ENCODE data around the gene BRICD5. TPM values are rescaled to one million over a fixed set of nuclear protein-coding genes. Genes with fewer than 3 reads are reported as not detected.
"Not testable (repeated sequence)": the region's sequence is repeated elsewhere in the genome, so short reads cannot be mapped to it uniquely, and the experiment has no call there.

The BRICD5 gene
- total RNA-seq, 1 donor from 2014 or later = 24.6 TPM

DNA sequence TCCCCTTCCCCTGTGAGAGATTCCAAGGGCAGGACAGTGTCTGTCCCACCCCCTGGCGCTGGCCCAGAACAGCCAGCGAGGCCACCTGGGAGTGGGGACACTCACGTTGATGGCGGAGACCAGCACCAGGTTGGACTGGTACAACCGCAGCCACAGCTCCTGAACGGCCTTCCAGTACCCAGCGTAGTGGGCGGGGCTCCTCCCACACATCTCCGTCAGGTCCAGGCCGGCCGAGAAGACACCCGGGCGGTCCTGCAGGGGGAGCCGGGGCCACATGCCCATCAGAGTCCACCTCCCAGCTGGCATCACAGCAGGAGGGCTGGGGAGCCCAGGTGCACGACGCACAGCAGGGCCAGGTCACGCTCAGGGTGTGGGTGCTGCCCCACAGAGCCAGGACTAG lies 33.6 kb upstream of the BRICD5 start:
- intact Hi-C loops (cut with micrococcal nuclease) = no loop called here
- DNase-seq (ENCODE audit: low spot score) = no peak
- H3K4me3 Mint-ChIP-seq (ENCODE audit: low read depth) = no peak overlapping the region
- H3K36me3 Mint-ChIP-seq (ENCODE audit: low read depth) = peaks cover 15% of the 10 kb centered on the region
- no peaks in the 10 kb centered on the region for H3K4me1 Mint-ChIP-seq (ENCODE audit: low read depth)
- no peaks in the 10 kb centered on the region for H3K9me3 Mint-ChIP-seq
- no peaks in the 10 kb centered on the region for H3K27me3 Mint-ChIP-seq (ENCODE audit: low read depth)
- H3K27ac Mint-ChIP-seq = no peak overlapping the region

DNA sequence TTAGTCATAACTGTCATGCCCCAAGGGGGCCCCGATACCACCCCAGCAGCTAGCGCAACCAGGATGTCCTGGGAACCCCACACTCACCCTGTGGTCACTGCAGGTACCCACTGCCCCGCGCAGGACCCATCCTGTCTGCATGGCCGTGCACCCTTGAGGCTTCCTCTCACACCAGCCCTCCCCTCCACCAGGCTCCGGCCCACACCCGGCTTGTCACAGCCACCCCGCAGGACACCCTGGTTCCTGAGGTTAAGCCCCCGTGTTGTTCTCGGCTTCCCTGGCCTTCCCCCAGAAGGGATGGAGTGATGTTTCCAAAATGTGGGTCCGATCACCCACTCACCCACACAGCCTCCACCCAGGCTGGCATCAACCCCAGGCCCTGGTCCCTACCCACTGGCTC lies 33.1 kb upstream of the BRICD5 start:
- Mint-ChIP-seq H3K4me3 (ENCODE audit: low read depth) (no peak overlapping the region), H3K4me1 (ENCODE audit: low read depth) (no peaks in the 10 kb centered on the region), H3K27me3 (ENCODE audit: low read depth) (no peaks in the 10 kb centered on the region), H3K36me3 (ENCODE audit: low read depth) (peaks cover 15% of the 10 kb centered on the region), H3K27ac (no peak overlapping the region), H3K9me3 (no peaks in the 10 kb centered on the region)
- intact Hi-C loops (cut with micrococcal nuclease) = no loop called here
- DNase-seq (ENCODE audit: low spot score) = no peak

DNA sequence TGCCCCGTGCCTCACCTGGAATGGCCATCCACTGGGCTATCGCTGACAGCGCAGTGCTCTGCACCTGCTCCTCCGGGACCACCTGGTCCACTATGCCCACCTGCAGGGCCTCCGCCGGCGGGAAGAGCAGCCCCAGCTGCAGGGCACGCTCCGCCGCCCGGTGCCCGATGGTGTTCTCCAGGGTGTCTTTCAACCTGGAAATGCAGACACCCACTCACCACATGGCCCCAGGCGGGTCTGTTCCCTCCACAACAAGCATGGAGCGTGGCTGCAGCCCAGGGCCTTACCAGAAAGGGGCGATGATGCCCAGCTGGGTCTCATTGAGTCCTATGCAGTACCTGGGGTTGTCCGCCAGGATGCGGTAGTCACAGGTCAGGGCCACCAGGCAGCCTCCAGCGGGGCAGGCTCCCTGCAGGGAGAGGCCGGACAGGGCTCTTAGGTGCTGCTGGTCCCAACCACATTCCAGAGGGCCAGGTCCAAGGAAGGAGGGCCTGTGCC lies 32.4 kb upstream of the BRICD5 start:
- intact Hi-C loops (cut with micrococcal nuclease) = no loop called here
- Mint-ChIP-seq H3K27me3 (ENCODE audit: low read depth) (no peaks in the 10 kb centered on the region), H3K4me3 (ENCODE audit: low read depth) (no peak overlapping the region), H3K4me1 (ENCODE audit: low read depth) (no peaks in the 10 kb centered on the region), H3K9me3 (no peaks in the 10 kb centered on the region), H3K36me3 (ENCODE audit: low read depth) (peaks cover 15% of the 10 kb centered on the region), H3K27ac (no peak overlapping the region)
- DNase-seq (ENCODE audit: low spot score) = no peak

DNA sequence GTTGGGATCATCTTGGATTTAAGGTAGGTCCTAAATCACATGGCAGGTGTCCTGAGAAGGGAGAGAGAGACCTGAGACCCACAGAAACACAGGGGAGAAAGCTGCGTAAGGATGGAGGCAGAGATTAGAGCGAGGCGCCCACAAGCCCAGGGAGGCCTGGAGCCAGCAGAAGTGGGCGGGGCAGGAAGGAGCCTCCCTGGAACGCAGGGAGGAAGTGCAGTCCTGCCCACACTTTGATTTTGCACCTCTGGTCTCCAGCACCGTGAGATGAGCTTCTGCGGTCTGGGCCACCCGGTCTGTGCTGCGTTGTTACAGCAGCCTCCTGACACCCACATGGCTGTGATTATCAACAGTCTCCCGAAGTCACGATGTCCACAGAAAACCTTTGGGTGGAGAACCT lies 31.9 kb upstream of the BRICD5 start:
- no peak for DNase-seq (ENCODE audit: low spot score)
- intact Hi-C loops (cut with micrococcal nuclease) = no loop called here
- Mint-ChIP-seq H3K36me3 (ENCODE audit: low read depth) (peaks cover 15% of the 10 kb centered on the region), H3K27me3 (ENCODE audit: low read depth) (no peaks in the 10 kb centered on the region), H3K4me3 (ENCODE audit: low read depth) (no peak overlapping the region), H3K4me1 (ENCODE audit: low read depth) (no peaks in the 10 kb centered on the region), H3K27ac (no peak overlapping the region), H3K9me3 (no peaks in the 10 kb centered on the region)

DNA sequence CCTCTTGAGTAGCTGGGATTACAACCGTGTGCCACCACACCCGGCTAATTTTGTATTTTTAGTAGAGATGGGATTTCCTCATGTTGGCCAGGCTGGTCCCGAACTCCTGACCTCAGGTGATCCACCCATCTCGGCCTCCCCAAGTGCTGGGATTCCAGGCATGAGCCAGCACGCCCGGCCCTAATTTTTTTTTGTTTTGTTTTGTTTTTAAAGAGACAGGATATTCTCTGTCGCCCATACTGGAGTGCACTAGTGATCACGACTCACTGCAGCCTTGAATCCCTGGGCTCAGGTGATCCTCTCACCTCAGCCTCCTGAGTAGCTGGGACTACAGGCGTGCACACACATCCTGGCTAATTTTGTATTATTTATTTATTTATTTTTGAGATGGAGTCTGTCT lies 29.7 kb upstream of the BRICD5 start:
- H3K27ac Mint-ChIP-seq; DNase-seq (ENCODE audit: low spot score); intact Hi-C loops (cut with micrococcal nuclease); H3K9me3 Mint-ChIP-seq; H3K4me1 Mint-ChIP-seq (ENCODE audit: low read depth); H3K27me3 Mint-ChIP-seq (ENCODE audit: low read depth); H3K4me3 Mint-ChIP-seq (ENCODE audit: low read depth): not testable (repeated sequence)
- H3K36me3 Mint-ChIP-seq (ENCODE audit: low read depth) = peaks cover 10% of the 10 kb centered on the region

DNA sequence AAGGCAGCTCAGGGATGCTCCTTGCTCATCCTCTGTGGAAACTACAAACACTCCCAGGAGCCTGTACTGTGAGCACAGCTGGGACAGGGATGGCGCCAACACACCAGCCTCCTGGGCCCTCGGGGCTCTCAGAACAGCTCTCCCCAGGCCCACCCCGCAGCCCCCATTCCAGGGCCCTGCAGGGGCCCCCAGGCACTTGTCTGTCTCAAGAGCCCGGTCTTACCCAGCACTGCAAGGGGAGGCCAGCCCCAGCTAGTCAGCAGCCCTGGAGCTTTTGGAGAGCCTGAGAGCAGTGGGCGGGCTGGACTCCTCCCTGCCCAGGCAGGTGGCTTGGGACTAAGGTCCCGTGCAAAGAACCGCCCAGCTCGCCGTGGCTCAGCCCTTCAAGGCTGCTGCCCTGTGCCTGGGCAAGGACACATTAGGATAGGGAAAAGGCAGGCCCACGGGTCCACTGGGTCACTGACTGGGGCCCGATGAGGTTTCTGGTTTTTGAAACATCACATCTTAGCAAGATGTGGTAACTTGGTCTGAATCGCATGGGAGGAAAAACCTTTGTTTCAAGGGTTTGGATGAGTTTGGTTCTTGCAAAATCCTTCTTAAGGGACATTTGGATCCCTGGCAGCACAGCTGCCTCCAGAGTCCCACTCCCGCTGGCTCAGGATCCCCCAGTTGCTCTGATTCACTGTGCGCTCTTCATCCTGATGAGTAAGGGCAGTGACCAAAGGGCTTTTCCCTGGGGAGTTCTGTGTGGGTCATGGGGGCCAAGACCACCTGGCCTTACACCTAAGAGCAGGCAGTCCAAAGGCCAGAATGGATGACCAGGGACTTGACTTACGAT lies 28.4 kb upstream of the BRICD5 start:
- intact Hi-C loops (cut with micrococcal nuclease) = no loop called here
- no peaks in the 10 kb centered on the region for H3K4me1 Mint-ChIP-seq (ENCODE audit: low read depth)

DNA sequence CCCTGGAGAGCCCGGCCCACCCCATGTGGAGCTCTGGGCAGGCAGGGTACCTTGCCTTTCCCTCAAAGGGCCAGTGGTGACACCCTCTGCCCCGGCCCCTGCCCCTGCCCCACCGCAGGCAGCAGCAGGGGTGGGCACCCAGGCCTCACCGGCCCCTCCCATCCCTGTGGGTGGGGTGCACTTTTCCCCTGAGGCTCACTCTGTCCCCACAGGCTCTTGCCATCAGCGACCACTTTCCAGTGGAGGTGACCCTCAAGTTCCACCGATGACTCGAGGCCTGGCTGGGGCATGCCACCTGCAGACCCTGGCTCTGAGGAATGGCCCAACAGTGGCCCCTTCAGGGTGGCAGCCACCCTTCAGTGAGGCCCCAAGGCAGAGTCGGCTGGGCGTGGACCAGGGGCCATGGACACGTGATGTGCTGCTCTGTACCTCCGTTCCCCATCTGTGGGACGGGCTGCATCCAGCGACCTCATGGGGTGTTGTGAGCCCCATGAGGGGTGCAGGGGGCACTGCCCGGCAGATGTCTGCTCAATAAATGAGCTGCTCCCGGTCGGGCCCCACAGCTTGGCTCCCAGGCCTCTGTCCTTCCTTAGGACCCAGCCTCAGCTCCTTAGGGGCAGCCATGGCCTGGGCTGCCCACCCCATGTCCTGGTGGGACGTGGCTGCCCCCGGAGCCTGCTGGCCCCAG lies 27.6 kb upstream of the BRICD5 start:
- intact Hi-C loops (cut with micrococcal nuclease) = no loop called here
- H3K27me3 Mint-ChIP-seq (ENCODE audit: low read depth) = no peaks in the 10 kb centered on the region
- H3K9me3 Mint-ChIP-seq = no peaks in the 10 kb centered on the region
- H3K27ac Mint-ChIP-seq = no peak overlapping the region
- H3K4me3 Mint-ChIP-seq (ENCODE audit: low read depth) = no peak overlapping the region
- H3K4me1 Mint-ChIP-seq (ENCODE audit: low read depth) = no peaks in the 10 kb centered on the region
- peaks cover 15% of the 10 kb centered on the region for H3K36me3 Mint-ChIP-seq (ENCODE audit: low read depth)
- DNase-seq (ENCODE audit: low spot score) = no peak

More for the DNA sequence above, 28.4 kb upstream of the BRICD5 start:
- H3K9me3 Mint-ChIP-seq = no peaks in the 10 kb centered on the region
- H3K36me3 Mint-ChIP-seq (ENCODE audit: low read depth) = peaks cover 15% of the 10 kb centered on the region
- H3K4me3 Mint-ChIP-seq (ENCODE audit: low read depth) = no peak overlapping the region
- H3K27ac Mint-ChIP-seq = no peak overlapping the region
- no peaks in the 10 kb centered on the region for H3K27me3 Mint-ChIP-seq (ENCODE audit: low read depth)
- DNase-seq (ENCODE audit: low spot score) = no peak

DNA sequence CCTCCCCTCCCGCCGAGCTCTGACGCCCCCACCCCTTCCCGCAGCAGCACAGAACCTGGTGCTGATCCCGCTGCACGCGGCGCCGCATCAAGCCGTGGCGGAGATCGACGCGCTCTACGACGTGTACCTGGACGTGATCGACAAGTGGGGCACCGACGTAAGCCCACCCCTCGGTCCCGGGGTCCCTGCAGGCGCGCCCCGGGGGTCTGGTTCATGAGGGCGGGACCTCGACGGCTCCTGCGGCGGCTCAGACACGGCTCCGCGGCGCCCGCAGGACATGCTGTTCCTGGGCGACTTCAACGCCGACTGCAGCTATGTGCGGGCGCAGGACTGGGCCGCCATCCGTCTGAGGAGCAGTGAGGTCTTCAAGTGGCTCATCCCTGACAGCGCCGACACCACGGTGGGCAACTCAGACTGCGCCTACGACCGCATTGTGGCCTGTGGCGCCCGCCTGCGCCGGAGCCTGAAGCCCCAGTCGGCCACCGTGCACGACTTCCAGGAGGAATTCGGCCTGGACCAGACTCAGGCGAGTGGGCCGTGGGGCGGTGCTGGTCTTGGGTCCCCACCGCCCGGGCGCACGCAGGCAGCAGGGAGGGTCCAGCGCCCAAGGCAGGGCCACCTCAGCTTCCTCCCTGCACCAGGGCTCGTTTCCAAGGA lies 27.0 kb upstream of the BRICD5 start:
- Mint-ChIP-seq H3K4me1 (ENCODE audit: low read depth) (no peaks in the 10 kb centered on the region), H3K9me3 (no peaks in the 10 kb centered on the region), H3K27me3 (ENCODE audit: low read depth) (no peaks in the 10 kb centered on the region), H3K27ac (no peak overlapping the region), H3K36me3 (ENCODE audit: low read depth) (peaks cover 15% of the 10 kb centered on the region), H3K4me3 (ENCODE audit: low read depth) (no peak overlapping the region)
- intact Hi-C loops (cut with micrococcal nuclease) = no loop called here
- no peak for DNase-seq (ENCODE audit: low spot score)

DNA sequence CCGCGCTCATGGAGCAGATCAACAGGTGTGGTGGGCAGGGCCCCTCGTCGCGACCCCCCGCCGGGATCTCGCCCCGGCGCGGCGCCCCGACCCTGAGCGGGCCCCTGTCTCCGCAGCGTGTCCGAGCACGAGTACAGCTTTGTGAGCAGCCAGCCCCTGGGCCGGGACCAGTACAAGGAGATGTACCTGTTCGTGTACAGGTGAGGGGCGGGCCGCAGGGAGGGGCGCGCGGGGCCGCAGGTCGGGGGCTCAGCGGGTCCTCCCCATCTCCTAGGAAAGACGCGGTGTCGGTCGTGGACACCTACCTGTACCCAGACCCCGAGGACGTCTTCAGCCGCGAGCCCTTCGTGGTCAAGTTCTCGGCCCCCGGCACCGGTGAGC lies 26.4 kb upstream of the BRICD5 start:
- intact Hi-C loops (cut with micrococcal nuclease) = no loop called here
- no peak overlapping the region for H3K27ac Mint-ChIP-seq
- H3K27me3 Mint-ChIP-seq (ENCODE audit: low read depth) = no peaks in the 10 kb centered on the region
- peaks cover 11% of the 10 kb centered on the region for H3K36me3 Mint-ChIP-seq (ENCODE audit: low read depth)
- no peak overlapping the region for H3K4me3 Mint-ChIP-seq (ENCODE audit: low read depth)
- no peaks in the 10 kb centered on the region for H3K9me3 Mint-ChIP-seq
- no peak for DNase-seq (ENCODE audit: low spot score)
- no peaks in the 10 kb centered on the region for H3K4me1 Mint-ChIP-seq (ENCODE audit: low read depth)

DNA sequence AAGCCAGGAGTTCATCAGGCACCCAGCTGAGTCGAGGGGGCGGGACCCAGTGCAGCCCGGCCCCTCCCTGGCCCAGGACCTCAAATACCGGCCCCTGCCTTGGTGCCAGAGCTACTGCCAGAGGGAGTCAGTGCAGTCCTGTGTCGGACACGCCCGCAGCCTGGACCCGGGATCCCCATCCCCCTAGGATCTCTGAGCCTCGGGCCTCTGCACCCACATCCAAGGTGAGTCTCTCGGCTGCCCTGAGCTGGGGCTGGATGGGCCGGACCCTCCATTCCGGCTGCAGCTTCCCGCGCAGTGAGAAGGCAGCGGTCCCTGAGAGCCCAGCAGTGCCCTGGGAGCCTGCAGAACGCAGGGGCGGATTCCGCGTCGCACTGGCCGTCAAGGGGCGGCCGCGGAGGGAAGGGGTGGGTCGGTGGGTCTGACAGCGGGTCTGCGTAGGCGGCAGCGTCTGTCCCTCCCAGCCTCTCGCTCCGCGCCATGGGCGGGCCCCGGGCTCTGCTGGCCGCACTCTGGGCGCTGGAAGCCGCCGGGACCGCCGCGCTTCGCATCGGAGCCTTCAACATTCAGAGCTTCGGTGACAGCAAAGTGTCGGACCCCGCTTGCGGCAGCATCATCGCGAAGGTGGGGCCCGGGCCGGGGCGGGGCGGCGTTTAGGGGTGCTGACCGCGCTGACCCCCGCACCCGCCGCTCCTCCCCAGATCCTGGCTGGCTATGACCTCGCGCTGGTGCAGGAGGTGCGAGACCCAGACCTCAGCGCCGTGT lies 25.9 kb upstream of the BRICD5 start, which contains the start of gene DNASE1L2:
Gene DNASE1L2, plus strand, starts transcription at position 108 of the 765 bp plus-strand sequence. Its CDS starts 373 bp downstream, at position 481.
- Mint-ChIP-seq H3K27ac (no peak within 1 kb of the TSS), H3K4me1 (ENCODE audit: low read depth) (no peaks in the 10 kb centered on the region), H3K4me3 (ENCODE audit: low read depth) (no peak within 1 kb of the TSS), H3K27me3 (ENCODE audit: low read depth) (no peaks in the 10 kb centered on the region), H3K36me3 (ENCODE audit: low read depth) (peaks cover 11% of the 10 kb centered on the region), H3K9me3 (no peaks in the 10 kb centered on the region)
- no peak for DNase-seq (ENCODE audit: low spot score)
- intact Hi-C loops (cut with micrococcal nuclease) = no loop called here

DNA sequence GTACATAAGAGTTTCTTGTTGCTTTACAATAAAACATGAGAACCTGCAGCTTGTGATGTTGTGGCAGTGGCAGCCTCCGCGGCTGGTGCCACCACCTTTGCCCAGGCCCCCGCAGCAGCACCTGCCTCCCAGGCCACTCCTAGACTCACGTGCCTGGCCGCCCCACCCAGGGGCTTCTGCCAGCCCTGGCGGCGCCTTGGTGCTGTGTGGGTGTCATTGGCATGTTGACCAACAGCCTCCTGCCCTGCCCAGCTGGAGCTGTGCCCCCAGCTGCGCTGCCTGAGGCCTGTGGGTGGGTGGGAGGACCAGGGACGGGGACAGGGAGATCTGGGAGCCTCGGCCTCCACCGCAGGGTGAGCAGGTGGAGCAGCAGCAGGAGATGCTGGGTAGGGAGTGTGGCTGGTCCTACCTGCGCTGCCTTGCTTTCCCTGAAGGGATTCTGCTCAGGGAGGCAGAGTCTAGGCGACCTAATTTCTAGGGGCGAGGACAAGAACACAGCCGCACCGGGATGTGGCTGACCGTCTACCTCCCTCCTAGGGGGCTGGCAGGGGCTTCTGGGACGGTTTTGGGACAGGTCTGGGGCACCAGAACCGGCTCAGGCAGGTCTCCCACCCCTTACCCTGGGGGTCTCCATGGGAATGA lies 25.2 kb upstream of the BRICD5 start:
- intact Hi-C loops (cut with micrococcal nuclease) = no loop called here
- H3K36me3 Mint-ChIP-seq (ENCODE audit: low read depth) = peaks cover 11% of the 10 kb centered on the region
- H3K27ac Mint-ChIP-seq = no peak overlapping the region
- no peak for DNase-seq (ENCODE audit: low spot score)
- H3K4me3 Mint-ChIP-seq (ENCODE audit: low read depth) = no peak overlapping the region
- no peaks in the 10 kb centered on the region for H3K9me3 Mint-ChIP-seq
- H3K4me1 Mint-ChIP-seq (ENCODE audit: low read depth) = no peaks in the 10 kb centered on the region
- no peaks in the 10 kb centered on the region for H3K27me3 Mint-ChIP-seq (ENCODE audit: low read depth)

DNA sequence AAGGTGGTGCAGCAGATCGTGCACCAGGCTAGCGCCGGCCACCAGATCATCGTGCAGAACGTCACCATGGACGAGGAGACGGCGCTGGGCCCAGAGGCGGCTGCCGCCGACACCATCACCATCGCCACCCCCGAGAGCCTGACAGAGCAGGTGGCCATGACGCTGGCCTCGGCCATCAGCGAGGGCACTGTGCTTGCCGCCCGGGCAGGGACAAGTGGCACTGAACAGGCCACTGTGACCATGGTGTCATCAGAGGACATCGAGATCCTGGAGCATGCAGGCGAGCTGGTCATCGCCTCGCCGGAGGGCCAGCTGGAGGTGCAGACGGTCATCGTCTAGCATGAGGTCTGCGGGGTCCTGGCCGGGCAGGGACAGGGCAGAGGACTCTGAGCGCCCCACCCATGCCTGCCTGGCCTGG lies 24.6 kb upstream of the BRICD5 start:
- no peak overlapping the region for H3K4me3 Mint-ChIP-seq (ENCODE audit: low read depth)
- H3K4me1 Mint-ChIP-seq (ENCODE audit: low read depth) = no peaks in the 10 kb centered on the region
- H3K36me3 Mint-ChIP-seq (ENCODE audit: low read depth) = peaks cover 12% of the 10 kb centered on the region
- H3K27ac Mint-ChIP-seq = no peak overlapping the region
- H3K9me3 Mint-ChIP-seq = no peaks in the 10 kb centered on the region
- no peak for DNase-seq (ENCODE audit: low spot score)
- intact Hi-C loops (cut with micrococcal nuclease) = no loop called here
- no peaks in the 10 kb centered on the region for H3K27me3 Mint-ChIP-seq (ENCODE audit: low read depth)

All from activated T-helper 2 cell treated with anti-CD3 and anti-CD28 coated beads, Interferon-gamma antibody, Interleukin-2, Interleukin-4, amounts not matched to agents 10 μg/mL and 5 μg/mL and 100 μg/mL, durations not matched to agents 14 hours and 24 hours and 36 hours (primary cell).